Effector memory CD8-positive, alpha-beta T cell (primary cell): ENCODE measurements around the gene RALGDS.

Source experiments
- ATAC-seq: fragments of 150-1000 bp; cut with Tn5 transposase; replicated peaks from 2 replicates; pipeline ENCODE4 v1.10.0; 2021; ENCODE audit warnings: mild to moderate bottlenecking, moderate library complexity
- DNase-seq, 3 experiments: peaks; one replicate each; pipeline ENCODE4 v3.0.0; 2021
- H3K27ac Mint-ChIP-seq, 2 donors: one replicate each; pipeline ENCODE4 v1.8.0; 2022; ENCODE audit warnings: mild to moderate bottlenecking in 2 of 2, mixed read lengths in 2 of 2, moderate library complexity in 2 of 2
- H3K27me3 Mint-ChIP-seq, 2 donors: one replicate each; pipeline ENCODE4 v1.8.0; 2022; ENCODE audit warnings: mixed read lengths in 2 of 2
- H3K36me3 Mint-ChIP-seq: one replicate; pipeline ENCODE4 v1.8.0; 2022; ENCODE audit warnings: mild to moderate bottlenecking, moderate library complexity, mixed read lengths; ENCODE audit not compliant: insufficient read depth
- H3K4me1 Mint-ChIP-seq, 2 donors: one replicate each; pipeline ENCODE4 v1.8.0; 2022; ENCODE audit warnings: low read depth in 2 of 2, mixed read lengths in 2 of 2
- H3K4me3 Mint-ChIP-seq, 2 donors: one replicate each; pipeline ENCODE4 v1.8.0; 2022; ENCODE audit warnings: mild to moderate bottlenecking in 2 of 2, mixed read lengths in 2 of 2, moderate library complexity in 2 of 2
- H3K9me3 Mint-ChIP-seq, 2 donors: one replicate each; pipeline ENCODE4 v1.8.0; 2022; ENCODE audit warnings: mixed read lengths in 2 of 2

The RALGDS gene

GRCh38 chr9:133107961-133108793, 12.9 kb downstream of the RALGDS start:
- no peaks in the 10 kb centered on the region for H3K27me3 Mint-ChIP-seq
- peaks cover 92% of the 10 kb centered on the region for H3K36me3 Mint-ChIP-seq
- no peaks in the 10 kb centered on the region for H3K9me3 Mint-ChIP-seq
- peak overlapping the region in 1 of 2 donors; percentile 97 for H3K27ac Mint-ChIP-seq
- no peak overlapping the region for H3K4me3 Mint-ChIP-seq
- peaks cover 11 to 19% of the 10 kb centered on the region in 2 donors for H3K4me1 Mint-ChIP-seq
- ATAC-seq (no peak), DNase-seq (no peak)

- H3K4me3 Mint-ChIP-seq: no peak overlapping the region
- no peaks in the 10 kb centered on the region for H3K27me3 Mint-ChIP-seq
- no peak for ATAC-seq
- H3K4me1 Mint-ChIP-seq: peaks cover 5 to 14% of the 10 kb centered on the region in 2 donors
- no peak for DNase-seq
- no peaks in the 10 kb centered on the region for H3K9me3 Mint-ChIP-seq
- peak overlapping the region in 1 of 2 donors; percentile 97 for H3K27ac Mint-ChIP-seq
- H3K36me3 Mint-ChIP-seq: peaks cover 92% of the 10 kb centered on the region
Measured at GRCh38 chr9:133107245-133107722, 13.8 kb downstream of the RALGDS start.

- Mint-ChIP-seq H3K27me3 (no peaks in the 10 kb centered on the region), H3K4me1 (peaks cover 4 to 13% of the 10 kb centered on the region in 2 donors), H3K27ac (peak overlapping the region; percentile 92 to 93), H3K9me3 (no peaks in the 10 kb centered on the region), H3K36me3 (peaks cover 95% of the 10 kb centered on the region), H3K4me3 (no peak overlapping the region)
- DNase-seq: no peak
- no peak for ATAC-seq
Measured at GRCh38 chr9:133106511-133107244, 14.4 kb downstream of the RALGDS start.

GRCh38 chr9:133105461-133105770, 15.6 kb downstream of the RALGDS start:
- peak overlapping the region; percentile 31 to 88 for H3K27ac Mint-ChIP-seq
- ATAC-seq (no peak), DNase-seq (no peak)
- H3K4me1 Mint-ChIP-seq: peaks cover 4 to 10% of the 10 kb centered on the region in 2 donors
- H3K27me3 Mint-ChIP-seq: no peaks in the 10 kb centered on the region
- H3K4me3 Mint-ChIP-seq: no peak overlapping the region
- peaks cover 95% of the 10 kb centered on the region for H3K36me3 Mint-ChIP-seq
- H3K9me3 Mint-ChIP-seq: no peaks in the 10 kb centered on the region

GRCh38 chr9:133104718-133105460, 16.2 kb downstream of the RALGDS start:
- DNase-seq: no peak
- Mint-ChIP-seq H3K4me1 (peaks cover 4 to 8% of the 10 kb centered on the region in 2 donors), H3K27me3 (no peaks in the 10 kb centered on the region), H3K36me3 (peaks cover 95% of the 10 kb centered on the region), H3K9me3 (no peaks in the 10 kb centered on the region), H3K4me3 (peak overlapping the region in 1 of 2 donors; percentile 19), H3K27ac (peak overlapping the region; percentile 31 to 88)
- no peak for ATAC-seq

GRCh38 chr9:133103987-133104505, 17.0 kb downstream of the RALGDS start:
- Mint-ChIP-seq H3K27me3 (no peaks in the 10 kb centered on the region), H3K36me3 (peaks cover 93% of the 10 kb centered on the region), H3K4me1 (peaks cover 4 to 8% of the 10 kb centered on the region in 2 donors), H3K4me3 (no peak overlapping the region), H3K27ac (peak overlapping the region in 1 of 2 donors; percentile 88), H3K9me3 (no peaks in the 10 kb centered on the region)
- DNase-seq: no peak
- ATAC-seq: no peak

GRCh38 chr9:133103183-133103986, 17.7 kb downstream of the RALGDS start:
- Mint-ChIP-seq H3K36me3 (peaks cover 93% of the 10 kb centered on the region), H3K27me3 (no peaks in the 10 kb centered on the region), H3K27ac (peak overlapping the region; percentile 79 to 96), H3K9me3 (no peaks in the 10 kb centered on the region), H3K4me3 (no peak overlapping the region), H3K4me1 (peaks cover 4 to 8% of the 10 kb centered on the region in 2 donors)
- DNase-seq (peak; percentile 48 to 62 (median 53)), ATAC-seq (peak; percentile 61)

GRCh38 chr9:133102190-133103021, 18.6 kb downstream of the RALGDS start:
- H3K4me1 Mint-ChIP-seq: peaks cover 4 to 8% of the 10 kb centered on the region in 2 donors
- no peak overlapping the region for H3K4me3 Mint-ChIP-seq
- DNase-seq: no peak
- ATAC-seq: no peak
- no peaks in the 10 kb centered on the region for H3K27me3 Mint-ChIP-seq
- H3K9me3 Mint-ChIP-seq: no peaks in the 10 kb centered on the region
- peak overlapping the region; percentile 79 to 96 for H3K27ac Mint-ChIP-seq
- peaks cover 93% of the 10 kb centered on the region for H3K36me3 Mint-ChIP-seq

GRCh38 chr9:133101356-133102189, 19.5 kb downstream of the RALGDS start:
- peak overlapping the region in 1 of 2 donors; percentile 29 for H3K4me3 Mint-ChIP-seq
- H3K27me3 Mint-ChIP-seq: no peaks in the 10 kb centered on the region
- peak overlapping the region in 1 of 2 donors; percentile 65 for H3K27ac Mint-ChIP-seq
- peaks cover 0 to 1% of the 10 kb centered on the region in 2 donors for H3K9me3 Mint-ChIP-seq
- peaks cover 2 to 6% of the 10 kb centered on the region in 2 donors for H3K4me1 Mint-ChIP-seq
- peaks cover 91% of the 10 kb centered on the region for H3K36me3 Mint-ChIP-seq
- DNase-seq (no peak), ATAC-seq (no peak)

GRCh38 chr9:133100506-133101355, 20.3 kb downstream of the RALGDS start:
- DNase-seq (no peak), ATAC-seq (no peak)
- H3K4me1 Mint-ChIP-seq: peaks cover 0 to 3% of the 10 kb centered on the region in 2 donors
- H3K36me3 Mint-ChIP-seq: peaks cover 85% of the 10 kb centered on the region
- H3K9me3 Mint-ChIP-seq: peaks cover 6 to 9% of the 10 kb centered on the region in 2 donors
- no peaks in the 10 kb centered on the region for H3K27me3 Mint-ChIP-seq
- peak overlapping the region in 1 of 2 donors; percentile 17 for H3K4me3 Mint-ChIP-seq
- H3K27ac Mint-ChIP-seq: peak overlapping the region in 1 of 2 donors; percentile 77
